B cell (primary cell): ENCODE results near the gene LRRC3. TPM values are rescaled to one million over a fixed set of nuclear protein-coding genes. Genes with fewer than 3 reads are reported as not detected.

Experiments used
- ATAC-seq: fragments of 200-7000 bp; cut with Tn5 transposase; one replicate; pipeline ENCODE4 v1.10.0; 2021; ENCODE audit warnings: low read depth, mild to moderate bottlenecking, moderate number of reproducible peaks, moderate library complexity
- CTCF ChIA-PET: fragments of 350-600 bp; sonication (Branson Sonifier 250); formaldehyde crosslinking; loops from one replicate; lab custom pipeline; 2021; ENCODE audit warnings: antibody characterized with exemption, inconsistent platforms; lab: Charles Lee
- POLR2A ChIA-PET: fragments of 350-600 bp; sonication (Branson Sonifier 250); formaldehyde crosslinking; loops from one replicate; lab custom pipeline; 2021; ENCODE audit warnings: antibody characterized with exemption; lab: Charles Lee
- DNase-seq: peaks from one replicate; pipeline ENCODE4 v3.0.0; 2013
- H2AFZ ChIP-seq: 2 replicates; pipeline ENCODE4 v1.6.1; 2012; ENCODE audit warnings: mild to moderate bottlenecking, low read depth, low read length; ENCODE audit not compliant: insufficient read depth, poor library complexity, severe bottlenecking
- H3K27ac ChIP-seq, 2 donors: 1 replicate in 1 of 2; 2 replicates in 1 of 2; pipeline ENCODE4 v1.5.1; 2012 to 2013; ENCODE audit warnings: low read length in 2 of 2, mild to moderate bottlenecking in 2 of 2, moderate library complexity in 1 of 2
- H3K27me3 ChIP-seq, 4 experiments: fragments of 200-600 bp in 1 of 4; sonication (generic) in 1 of 4; replicated peaks in 1 of 4; 1 replicate in 2 of 4; 2 replicates in 2 of 4; pipeline versions ENCODE4 v1.6.1 to v1.7.0; 2013 to 2016; ENCODE audit warnings: low read length in 3 of 4, mild to moderate bottlenecking in 2 of 4, mixed read lengths in 1 of 4, moderate library complexity in 1 of 4; ENCODE audit not compliant: insufficient read depth in 4 of 4, control insufficient read depth in 3 of 4; ENCODE audit errors: control extremely low read depth in 1 of 4
- H3K36me3 ChIP-seq, 2 experiments: replicated peaks in 1 of 2; 1 replicate in 1 of 2; 2 replicates in 1 of 2; pipeline versions ENCODE4 v1.6.1 to v1.7.1; 2013; ENCODE audit warnings: low read length in 1 of 2; ENCODE audit not compliant: insufficient read depth in 2 of 2, control insufficient read depth in 1 of 2; ENCODE audit errors: control extremely low read depth in 1 of 2, extremely low read depth in 1 of 2
- H3K4me1 ChIP-seq, 2 donors: fragments of 200-600 bp in 1 of 2; sonication (generic) in 1 of 2; 1 replicate in 1 of 2; 2 replicates in 1 of 2; pipeline versions ENCODE4 v1.5.1 to v1.6.1; 2013 to 2017; ENCODE audit warnings: low read length in 2 of 2; ENCODE audit not compliant: control insufficient read depth in 2 of 2, insufficient read depth in 2 of 2
- H3K4me2 ChIP-seq: replicated peaks from 2 replicates; pipeline ENCODE3; 2012; ENCODE audit warnings: mild to moderate bottlenecking, low read depth, low read length; ENCODE audit not compliant: poor library complexity, severe bottlenecking
- H3K4me3 ChIP-seq, 5 experiments: fragments of 200-600 bp in 1 of 5; sonication (generic) in 1 of 5; 1 replicate in 3 of 5; 2 replicates in 2 of 5; pipeline versions ENCODE4 v1.5.1 to v1.7.0; 2011 to 2016; ENCODE audit warnings: low read length in 4 of 5, mild to moderate bottlenecking in 4 of 5, low read depth in 2 of 5, control low read depth in 1 of 5, moderate library complexity in 1 of 5; ENCODE audit not compliant: insufficient read depth in 1 of 5; ENCODE audit errors: control extremely low read depth in 1 of 5, extremely low read depth in 1 of 5
- H3K79me2 ChIP-seq: fragments of 200-600 bp; sonication (generic); one replicate; pipeline ENCODE4 v1.6.0; 2016; ENCODE audit warnings: low read length; ENCODE audit not compliant: control insufficient read depth, insufficient read depth
- H3K9ac ChIP-seq: fragments of 200-600 bp; sonication (generic); 2 replicates; pipeline ENCODE4 v1.6.1; 2017; ENCODE audit warnings: mild to moderate bottlenecking, low read length, moderate library complexity
- H3K9me3 ChIP-seq, 3 donors: one replicate each; pipeline versions ENCODE4 v1.6.1 to v1.7.1; 2013; ENCODE audit warnings: low read length in 2 of 3; ENCODE audit not compliant: control insufficient read depth in 2 of 3, insufficient read depth in 1 of 3; ENCODE audit errors: control extremely low read depth in 1 of 3
- H4K20me1 ChIP-seq: 2 replicates; pipeline ENCODE4 v1.6.0; 2012; ENCODE audit warnings: mild to moderate bottlenecking, low read length; ENCODE audit not compliant: insufficient read depth, control insufficient read depth, poor library complexity, severe bottlenecking
- H3K27ac Mint-ChIP-seq: one replicate; pipeline ENCODE4 v1.8.0; 2021; ENCODE audit warnings: mixed read lengths
- H3K27me3 Mint-ChIP-seq: one replicate; pipeline ENCODE4 v1.8.0; 2021; ENCODE audit warnings: mixed read lengths
- H3K4me1 Mint-ChIP-seq: one replicate; pipeline ENCODE4 v1.8.0; 2021; ENCODE audit warnings: mixed read lengths
- H3K4me3 Mint-ChIP-seq: one replicate; pipeline ENCODE4 v1.8.0; 2021; ENCODE audit warnings: mixed read lengths
- H3K9me3 Mint-ChIP-seq: one replicate; pipeline ENCODE4 v1.8.0; 2022; ENCODE audit warnings: mixed read lengths; ENCODE audit not compliant: insufficient read depth
- EZH2 ChIP-seq: IDR thresholded peaks from 2 replicates; pipeline ENCODE4 v1.6.1; 2012; ENCODE audit warnings: borderline replicate concordance, low read depth, mild to moderate bottlenecking, moderate library complexity, low read length; ENCODE audit not compliant: insufficient read depth, poor library complexity, severe bottlenecking
- WGBS: methylation state at CpG from one replicate; pipeline ENCODE4 v1.1.5; 2013; ENCODE audit warnings: missing lambda C conversion rate; ENCODE audit not compliant: insufficient coverage; 5-methylcytosine and 5-hydroxymethylcytosine counted together
- intact Hi-C: fragments of 100-400 bp; cut with micrococcal nuclease; formaldehyde crosslinking; loops from one replicate; pipeline ENCODE4 v1.10.0; 2022
- polyA plus RNA-seq: library from polyadenylated mRNA; depleted of rRNA; stranded (reverse); fragments of >200 nt; gene quantifications from 2 replicates; pipeline ENCODE4 v1.2.3, GENCODE V29; 2012
- total RNA-seq, 2 donors: library from RNA; stranded (reverse); fragments of 120-200 nt in 1 of 2; gene quantifications; 1 replicate in 1 of 2; 2 replicates in 1 of 2; pipeline versions ENCODE4 v1.2.3 to v1.2.4, GENCODE V29; 2013 to 2022
- TF ChIP-seq, protein P1 (sequence below): fragments of 200-600 bp; IDR thresholded peaks from one replicate; pipeline ENCODE4 v1.8.0; 2022; ENCODE audit warnings: antibody characterized with exemption, mild to moderate bottlenecking

Gene LRRC3
- total and polyA plus RNA-seq, 2 donors (not counting 1 experiment from before 2014, with no cell fraction given) = 0.46 to 3.3 TPM

DNA sequence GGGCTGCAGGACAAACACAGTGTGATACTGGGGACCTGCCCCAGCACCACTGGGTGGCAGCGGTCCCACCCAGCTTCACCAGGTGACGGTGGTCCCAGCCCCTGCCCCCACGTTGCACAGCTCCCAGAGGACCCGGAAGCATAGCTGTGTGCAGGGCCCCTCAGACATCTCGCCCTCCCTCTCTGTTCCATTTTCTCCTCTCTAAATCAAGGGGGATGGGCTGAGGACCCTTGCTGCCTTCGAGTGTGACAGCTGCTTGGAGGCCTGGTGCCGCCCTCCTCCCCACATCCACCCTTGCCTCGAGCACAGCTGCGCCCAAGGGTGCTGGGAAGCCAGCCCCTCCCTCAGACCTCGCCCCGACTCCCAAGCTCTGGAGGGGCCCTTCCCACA is 16.1 kb upstream of the LRRC3 start:
- Mint-ChIP-seq H3K27me3 (no peaks in the 10 kb centered on the region), H3K4me3 (no peak overlapping the region), H3K9me3 (no peaks in the 10 kb centered on the region), H3K27ac (no peak overlapping the region), H3K4me1 (no peaks in the 10 kb centered on the region)
- no peak overlapping the region for H2AFZ ChIP-seq
- intact Hi-C loops = no loop called here
- no peak for ATAC-seq
- ChIA-PET CTCF (no interaction called here), POLR2A (no interaction called here)
- TF ChIP-seq, protein P1, sequence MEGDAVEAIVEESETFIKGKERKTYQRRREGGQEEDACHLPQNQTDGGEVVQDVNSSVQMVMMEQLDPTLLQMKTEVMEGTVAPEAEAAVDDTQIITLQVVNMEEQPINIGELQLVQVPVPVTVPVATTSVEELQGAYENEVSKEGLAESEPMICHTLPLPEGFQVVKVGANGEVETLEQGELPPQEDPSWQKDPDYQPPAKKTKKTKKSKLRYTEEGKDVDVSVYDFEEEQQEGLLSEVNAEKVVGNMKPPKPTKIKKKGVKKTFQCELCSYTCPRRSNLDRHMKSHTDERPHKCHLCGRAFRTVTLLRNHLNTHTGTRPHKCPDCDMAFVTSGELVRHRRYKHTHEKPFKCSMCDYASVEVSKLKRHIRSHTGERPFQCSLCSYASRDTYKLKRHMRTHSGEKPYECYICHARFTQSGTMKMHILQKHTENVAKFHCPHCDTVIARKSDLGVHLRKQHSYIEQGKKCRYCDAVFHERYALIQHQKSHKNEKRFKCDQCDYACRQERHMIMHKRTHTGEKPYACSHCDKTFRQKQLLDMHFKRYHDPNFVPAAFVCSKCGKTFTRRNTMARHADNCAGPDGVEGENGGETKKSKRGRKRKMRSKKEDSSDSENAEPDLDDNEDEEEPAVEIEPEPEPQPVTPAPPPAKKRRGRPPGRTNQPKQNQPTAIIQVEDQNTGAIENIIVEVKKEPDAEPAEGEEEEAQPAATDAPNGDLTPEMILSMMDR = no peak
- TF ChIP-seq EZH2 = no peak
- H4K20me1 ChIP-seq = no peaks in the 10 kb centered on the region
- H3K79me2 ChIP-seq = no peaks in the 10 kb centered on the region
- no peak overlapping the region for H3K9ac ChIP-seq
- no peak overlapping the region for H3K4me2 ChIP-seq
- H3K9me3 ChIP-seq = peaks cover 0 to 4% (median 0%) of the 10 kb centered on the region in 3 donors
- H3K27ac ChIP-seq = no peak overlapping the region
- WGBS = 95% methylated on average over 11 of the region's 11 CpGs
- no peaks in the 10 kb centered on the region for H3K4me1 ChIP-seq
- H3K27me3 ChIP-seq = no peaks in the 10 kb centered on the region
- no peak for DNase-seq
- peaks cover 0 to 6% of the 10 kb centered on the region in 2 experiments for H3K36me3 ChIP-seq
- no peak overlapping the region for H3K4me3 ChIP-seq

DNA sequence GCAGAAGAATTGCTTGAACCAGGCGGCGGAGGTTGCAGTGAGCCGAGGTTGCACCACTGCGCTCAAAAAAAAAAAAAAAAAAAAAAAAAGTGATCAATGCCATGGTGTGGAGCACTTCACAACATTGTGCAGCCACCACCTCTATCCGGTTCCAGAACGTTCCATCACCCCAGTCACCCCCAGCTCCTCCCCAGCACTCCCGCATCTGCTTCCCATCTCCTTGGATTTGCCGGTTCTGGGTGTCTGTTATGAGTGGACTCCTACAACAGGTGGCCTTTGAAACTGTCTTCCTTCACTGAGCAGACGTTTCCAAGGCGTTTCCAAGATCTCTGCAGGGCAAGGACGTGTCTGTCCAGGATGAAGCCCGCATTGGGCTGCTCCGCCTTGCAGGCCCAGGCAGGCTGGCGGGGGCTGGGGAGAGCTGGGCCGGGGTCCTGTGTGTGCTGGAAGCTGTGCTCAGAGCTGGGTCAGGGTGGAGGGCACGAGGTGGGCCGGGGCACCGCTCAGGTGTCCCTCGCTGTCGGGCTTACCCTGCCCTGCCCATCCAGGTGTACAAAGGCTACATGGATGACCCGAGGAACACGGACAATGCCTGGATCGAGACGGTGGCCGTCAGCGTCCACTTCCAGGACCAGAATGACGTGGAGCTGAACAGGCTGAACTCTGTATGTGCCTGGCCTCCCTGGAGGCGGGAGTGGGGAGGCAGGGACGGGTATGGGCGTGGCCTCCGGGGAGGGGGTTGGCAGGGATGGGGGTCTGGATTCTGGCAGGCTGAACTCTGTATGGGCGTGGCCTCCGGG is 14.9 kb upstream of the LRRC3 start:
- WGBS = 92% methylated on average over 26 of the region's 33 CpGs

More for the DNA sequence above, 14.9 kb upstream of the LRRC3 start:
- H3K9ac ChIP-seq = no peak overlapping the region
- TF ChIP-seq, protein P1 = no peak
- TF ChIP-seq EZH2 = no peak
- H3K4me2 ChIP-seq = no peak overlapping the region
- no peaks in the 10 kb centered on the region for H3K4me1 Mint-ChIP-seq
- H3K4me3 ChIP-seq = no peak overlapping the region
- H3K27me3 ChIP-seq = no peaks in the 10 kb centered on the region
- no peak overlapping the region for H3K27ac ChIP-seq
- H3K36me3 ChIP-seq = peaks cover 0 to 3% of the 10 kb centered on the region in 2 experiments
- H3K9me3 Mint-ChIP-seq = no peaks in the 10 kb centered on the region
- H3K27ac Mint-ChIP-seq = no peak overlapping the region
- CTCF ChIA-PET = no interaction called here
- no peaks in the 10 kb centered on the region for H4K20me1 ChIP-seq
- no peak overlapping the region for H3K4me3 Mint-ChIP-seq
- H3K27me3 Mint-ChIP-seq = peaks cover 3% of the 10 kb centered on the region
- DNase-seq = no peak
- H3K4me1 ChIP-seq = peaks cover 0 to 3% of the 10 kb centered on the region in 2 donors
- intact Hi-C loops = no loop called here
- POLR2A ChIA-PET = no interaction called here
- no peak overlapping the region for H2AFZ ChIP-seq
- ATAC-seq = no peak
- no peaks in the 10 kb centered on the region for H3K79me2 ChIP-seq
- peaks cover 0 to 10% (median 0%) of the 10 kb centered on the region in 3 donors for H3K9me3 ChIP-seq
